ENCODE data around the gene GIMAP4.
"Not testable (repeated sequence)": the region's sequence is repeated elsewhere in the genome, so short reads cannot be mapped to it uniquely, and the experiment has no call there.

Gene GIMAP4

DNA sequence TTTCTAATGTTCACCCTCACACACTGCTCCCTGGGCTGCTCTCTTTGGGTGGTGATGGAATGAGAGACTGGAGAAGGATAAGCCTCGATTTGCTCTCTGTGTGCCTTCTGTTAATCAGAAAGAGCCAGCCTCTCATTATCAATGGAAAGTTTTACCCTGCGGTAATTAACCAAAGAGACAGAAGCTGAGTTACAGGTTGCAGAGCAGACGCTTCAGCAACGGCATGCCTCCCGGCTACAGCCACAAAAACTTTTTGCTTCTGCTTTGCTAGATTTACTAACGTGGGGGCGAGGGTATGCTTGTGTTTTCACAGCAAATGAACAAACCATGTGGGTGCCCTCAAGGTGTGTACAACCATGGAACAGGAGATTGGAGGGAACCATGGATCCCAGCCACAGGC lies 18.0 kb downstream of the GIMAP4 start:
- Mint-ChIP-seq H3K27ac (no peak overlapping the region), H3K4me3 (no peak overlapping the region), H3K9me3 (peaks cover 21% of the 10 kb centered on the region), H3K4me1 (no peaks in the 10 kb centered on the region), H3K36me3 (ENCODE audit: low read depth) (no peaks in the 10 kb centered on the region), H3K27me3 (ENCODE audit: low read depth, poor library complexity) (peaks cover 13% of the 10 kb centered on the region)
- TF ChIP-seq, protein P1, sequence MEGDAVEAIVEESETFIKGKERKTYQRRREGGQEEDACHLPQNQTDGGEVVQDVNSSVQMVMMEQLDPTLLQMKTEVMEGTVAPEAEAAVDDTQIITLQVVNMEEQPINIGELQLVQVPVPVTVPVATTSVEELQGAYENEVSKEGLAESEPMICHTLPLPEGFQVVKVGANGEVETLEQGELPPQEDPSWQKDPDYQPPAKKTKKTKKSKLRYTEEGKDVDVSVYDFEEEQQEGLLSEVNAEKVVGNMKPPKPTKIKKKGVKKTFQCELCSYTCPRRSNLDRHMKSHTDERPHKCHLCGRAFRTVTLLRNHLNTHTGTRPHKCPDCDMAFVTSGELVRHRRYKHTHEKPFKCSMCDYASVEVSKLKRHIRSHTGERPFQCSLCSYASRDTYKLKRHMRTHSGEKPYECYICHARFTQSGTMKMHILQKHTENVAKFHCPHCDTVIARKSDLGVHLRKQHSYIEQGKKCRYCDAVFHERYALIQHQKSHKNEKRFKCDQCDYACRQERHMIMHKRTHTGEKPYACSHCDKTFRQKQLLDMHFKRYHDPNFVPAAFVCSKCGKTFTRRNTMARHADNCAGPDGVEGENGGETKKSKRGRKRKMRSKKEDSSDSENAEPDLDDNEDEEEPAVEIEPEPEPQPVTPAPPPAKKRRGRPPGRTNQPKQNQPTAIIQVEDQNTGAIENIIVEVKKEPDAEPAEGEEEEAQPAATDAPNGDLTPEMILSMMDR (IDR thresholded peaks at IDR 0.05) = no peak
- no peak for DNase-seq

GRCh38 chr7:150586068-150586784 lies 19.0 kb downstream of the GIMAP4 start:
- Mint-ChIP-seq H3K4me1 (no peaks in the 10 kb centered on the region), H3K4me3 (no peak overlapping the region), H3K27me3 (ENCODE audit: low read depth, poor library complexity) (peaks cover 13% of the 10 kb centered on the region), H3K9me3 (peaks cover 15% of the 10 kb centered on the region), H3K27ac (no peak overlapping the region), H3K36me3 (ENCODE audit: low read depth) (no peaks in the 10 kb centered on the region)
- DNase-seq = no peak
- TF ChIP-seq, protein P1 (IDR thresholded peaks at IDR 0.05) = no peak

GRCh38 chr7:150586785-150587152 lies 19.6 kb downstream of the GIMAP4 start:
- H3K27ac Mint-ChIP-seq = no peak overlapping the region
- no peak for DNase-seq

DNA sequence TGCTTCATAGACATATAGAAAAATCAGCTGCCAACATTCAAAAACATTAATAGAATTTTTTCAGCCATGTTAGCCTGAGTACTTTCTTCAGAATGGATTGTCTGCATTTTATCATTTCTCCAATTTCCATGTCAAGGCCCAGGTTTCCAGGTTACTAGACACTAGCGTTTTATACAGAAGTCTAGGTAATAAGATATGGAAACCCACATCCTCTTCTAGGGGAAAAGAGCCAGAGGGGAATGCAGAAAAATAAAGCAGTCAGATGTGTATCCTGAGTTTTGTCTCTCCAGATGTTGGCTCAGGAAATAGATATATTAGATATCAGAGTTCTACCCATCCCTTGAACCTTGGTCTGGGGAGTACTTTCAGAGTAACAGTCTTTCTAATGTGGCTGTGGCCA lies 20.4 kb downstream of the GIMAP4 start:
- TF ChIP-seq, protein P1 (IDR thresholded peaks at IDR 0.05) = no peak
- H3K4me1 Mint-ChIP-seq = no peaks in the 10 kb centered on the region
- H3K4me3 Mint-ChIP-seq = no peak overlapping the region
- peaks cover 22% of the 10 kb centered on the region for H3K9me3 Mint-ChIP-seq
- no peak overlapping the region for H3K27ac Mint-ChIP-seq
- no peak for DNase-seq
- no peaks in the 10 kb centered on the region for H3K36me3 Mint-ChIP-seq (ENCODE audit: low read depth)
- H3K27me3 Mint-ChIP-seq (ENCODE audit: low read depth, poor library complexity) = peaks cover 16% of the 10 kb centered on the region

More at GRCh38 chr7:150586785-150587152, 19.6 kb downstream of the GIMAP4 start:
- Mint-ChIP-seq H3K9me3 (peaks cover 15% of the 10 kb centered on the region), H3K36me3 (ENCODE audit: low read depth) (no peaks in the 10 kb centered on the region), H3K27me3 (ENCODE audit: low read depth, poor library complexity) (peaks cover 15% of the 10 kb centered on the region), H3K4me1 (no peaks in the 10 kb centered on the region), H3K4me3 (no peak overlapping the region)
- TF ChIP-seq, protein P1 (IDR thresholded peaks at IDR 0.05) = no peak

DNA sequence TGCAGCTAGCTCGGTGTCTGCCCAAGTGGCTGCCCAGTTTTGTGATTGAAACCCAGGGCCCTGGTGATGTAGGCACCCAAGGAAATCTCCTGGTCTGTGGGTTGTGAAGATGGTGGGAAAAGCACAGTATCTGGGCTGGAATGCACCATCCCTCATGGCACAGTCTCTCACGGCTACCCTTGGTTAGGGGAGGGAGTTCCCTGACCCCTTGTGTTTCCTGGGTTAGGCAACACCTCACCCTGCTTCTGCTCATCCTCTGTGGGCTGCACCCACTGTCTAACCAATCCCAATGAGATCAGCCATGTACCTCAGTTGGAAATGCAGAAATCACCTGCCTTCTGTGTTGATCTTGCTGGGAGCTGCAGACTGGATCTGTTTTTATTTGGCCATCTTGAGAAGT lies 27.6 kb downstream of the GIMAP4 start:
- no peak for DNase-seq
- Mint-ChIP-seq H3K9me3 (peaks cover 82% of the 10 kb centered on the region), H3K36me3 (ENCODE audit: low read depth) (peaks cover 5% of the 10 kb centered on the region), H3K4me1 (no peaks in the 10 kb centered on the region), H3K4me3 (no peak overlapping the region), H3K27ac (no peak overlapping the region), H3K27me3 (ENCODE audit: low read depth, poor library complexity) (peaks cover 21% of the 10 kb centered on the region)
- TF ChIP-seq, protein P1 (IDR thresholded peaks at IDR 0.05) = no peak

DNA sequence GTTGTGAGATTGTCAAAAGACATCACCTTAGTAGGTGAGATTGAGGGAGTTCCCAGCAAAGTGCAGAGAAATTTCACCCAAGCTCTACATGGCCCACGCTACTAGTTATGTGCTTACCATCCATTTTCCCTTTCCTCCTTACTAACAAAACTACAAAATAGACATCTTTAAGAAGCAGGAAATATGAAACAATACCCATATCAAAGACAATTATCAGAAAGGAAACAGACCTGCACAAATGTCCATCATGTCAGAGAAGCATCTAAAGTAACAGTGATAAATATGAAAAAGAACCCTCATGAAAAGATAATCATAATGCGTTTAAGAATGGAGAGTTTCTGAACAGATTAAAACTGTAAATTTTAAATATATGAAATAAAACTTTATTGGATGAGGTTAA lies 28.2 kb downstream of the GIMAP4 start:
- TF ChIP-seq, protein P1 (IDR thresholded peaks at IDR 0.05) = no peak
- H3K4me3 Mint-ChIP-seq = no peak overlapping the region
- peaks cover 88% of the 10 kb centered on the region for H3K9me3 Mint-ChIP-seq
- H3K4me1 Mint-ChIP-seq = no peaks in the 10 kb centered on the region
- peaks cover 21% of the 10 kb centered on the region for H3K27me3 Mint-ChIP-seq (ENCODE audit: low read depth, poor library complexity)
- peaks cover 5% of the 10 kb centered on the region for H3K36me3 Mint-ChIP-seq (ENCODE audit: low read depth)
- DNase-seq = no peak
- H3K27ac Mint-ChIP-seq = no peak overlapping the region

DNA sequence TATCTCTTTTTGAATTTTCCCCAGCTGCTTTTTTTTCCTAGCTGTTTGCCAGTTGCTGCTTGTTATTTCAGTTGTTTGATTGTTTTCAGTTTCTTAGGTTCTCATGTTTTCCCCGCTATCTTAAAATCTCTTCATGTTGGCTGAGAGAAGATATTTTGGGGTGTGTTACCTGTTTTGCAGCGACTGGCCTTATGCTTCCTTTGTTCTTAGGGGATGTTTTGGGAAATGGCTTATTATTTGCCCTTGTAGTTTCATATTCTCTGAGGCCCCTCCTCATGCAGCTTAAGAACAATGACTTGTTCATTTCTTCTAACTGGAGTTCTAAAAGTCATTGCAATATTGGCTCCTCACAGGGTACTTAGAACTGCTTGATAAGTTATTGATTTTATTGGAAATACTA lies 36.4 kb downstream of the GIMAP4 start:
- H3K27ac Mint-ChIP-seq; H3K4me1 Mint-ChIP-seq; DNase-seq; H3K4me3 Mint-ChIP-seq; H3K36me3 Mint-ChIP-seq (ENCODE audit: low read depth): not testable (repeated sequence)
- Mint-ChIP-seq H3K9me3 (peaks cover 66% of the 10 kb centered on the region), H3K27me3 (ENCODE audit: low read depth, poor library complexity) (peaks cover 11% of the 10 kb centered on the region)
